HL-60/S4 treated with phorbol 12-myristate 13-acetate at 8.2 ng/mL for 4 days and 3 days (cell line): ENCODE results near the gene PPP2R2C.

ENCODE experiments used
- in situ Hi-C: fragments of 300-500 bp; cut with MboI; formaldehyde crosslinking; loops from 2 replicates; pipeline ENCODE4 v1.15.0; 2022; ENCODE audit warnings: low sequenced_read_pairs

The PPP2R2C gene

GRCh38 chr4:6273661-6273990 lies 198.8 kb downstream of the PPP2R2C start:
- in situ Hi-C loops: no loop called here

GRCh38 chr4:6272863-6273660 lies 199.4 kb downstream of the PPP2R2C start:
- in situ Hi-C loops: no loop called here

DNA sequence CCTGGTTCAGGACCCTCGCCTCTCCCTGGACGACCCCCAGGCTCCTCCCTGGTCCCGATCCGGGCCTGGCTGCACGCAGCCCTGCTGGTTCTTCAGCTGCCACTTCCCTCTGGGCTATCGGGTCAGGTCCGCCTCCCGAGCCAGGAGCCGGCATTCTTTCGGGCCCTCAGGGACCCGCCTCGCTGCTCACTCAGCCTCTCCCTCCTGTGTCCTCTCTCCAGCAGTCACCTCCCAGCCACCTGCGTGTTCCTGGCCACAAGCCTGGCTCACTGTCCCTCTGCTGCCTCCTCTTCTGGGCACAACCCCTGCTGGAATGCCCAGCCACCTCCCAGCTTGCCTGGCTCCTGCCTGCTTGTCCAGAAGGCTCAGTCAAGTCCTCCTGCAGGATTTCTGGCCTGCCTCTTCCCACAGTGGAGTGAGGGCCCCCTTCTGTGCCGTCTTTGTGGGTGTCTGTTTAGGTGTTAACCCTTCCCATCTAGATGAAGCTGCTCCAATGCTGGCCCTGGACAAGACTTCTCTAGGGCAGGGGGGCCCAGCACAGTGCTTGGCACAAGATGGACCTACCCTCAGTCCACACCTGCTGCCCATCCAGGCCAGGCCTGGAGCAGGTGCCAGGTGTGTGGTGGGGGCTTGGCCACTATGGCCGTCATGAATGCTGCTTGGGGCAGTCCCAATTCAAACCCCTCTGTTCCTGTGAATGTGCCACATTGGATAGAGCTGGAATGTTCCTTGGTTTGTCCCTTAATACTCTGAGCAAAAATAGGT lies 200.5 kb downstream of the PPP2R2C start:
- in situ Hi-C loops: no loop called here

DNA sequence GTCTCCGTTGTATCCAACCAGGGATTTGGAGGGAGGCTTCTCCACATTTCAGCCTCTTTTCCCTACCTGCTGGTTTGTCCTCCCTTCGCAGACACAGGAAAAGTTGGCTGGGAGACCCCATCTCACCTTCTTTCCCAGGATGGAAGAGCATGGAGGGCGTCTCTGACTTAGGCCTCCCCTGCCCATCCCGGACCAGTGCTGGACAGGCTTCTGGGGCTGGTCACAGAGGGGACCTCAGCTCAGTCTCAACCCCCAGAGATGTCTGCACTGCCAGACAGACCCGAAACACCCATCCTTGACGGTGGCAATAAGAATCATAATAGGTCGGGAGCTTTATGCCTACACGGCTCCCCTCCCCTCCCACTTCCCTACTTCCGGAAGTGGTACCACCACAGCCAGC lies 201.2 kb downstream of the PPP2R2C start:
- in situ Hi-C loops: no loop called here

DNA sequence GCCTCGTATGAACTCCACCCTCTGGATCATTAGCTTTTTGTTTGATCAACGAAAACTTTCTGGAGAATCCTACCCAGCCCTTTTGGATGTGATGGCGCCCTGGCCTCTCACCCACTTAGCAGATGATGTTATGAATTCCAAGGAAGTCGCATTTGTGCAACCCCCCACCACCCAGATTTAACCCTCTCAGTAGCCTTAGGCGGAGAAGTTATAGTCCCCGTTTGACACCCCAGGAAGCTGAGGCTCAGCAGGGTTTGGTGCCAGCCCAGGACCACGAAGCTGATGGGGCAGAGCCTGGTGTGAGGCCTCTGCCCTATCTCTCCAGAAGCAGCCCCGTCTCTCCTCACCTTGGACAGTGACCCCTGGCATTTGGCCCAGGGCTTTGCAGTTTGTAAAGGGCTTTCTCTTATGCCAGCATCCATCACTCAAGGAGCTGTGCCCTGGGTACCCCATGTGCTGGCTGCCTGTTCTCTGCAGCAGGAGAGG lies 201.7 kb downstream of the PPP2R2C start:
- in situ Hi-C loops: no loop called here
